ES-I3 (cell line): ENCODE results near the gene MARCHF3.
"Not testable (repeated sequence)": the region's sequence is repeated elsewhere in the genome, so short reads cannot be mapped to it uniquely, and the experiment has no call there.

Experiments
- H3K36me3 ChIP-seq: 2 replicates; pipeline ENCODE4 v1.6.1; 2013; ENCODE audit warnings: mild to moderate bottlenecking, low read length, control low read depth, moderate library complexity; ENCODE audit not compliant: insufficient read depth
- H3K4me1 ChIP-seq: 2 replicates; pipeline ENCODE4 v1.6.1; 2013; ENCODE audit warnings: mild to moderate bottlenecking, control low read depth, low read length; ENCODE audit not compliant: insufficient read depth
- H3K9ac ChIP-seq: 2 replicates; pipeline ENCODE4 v1.6.1; 2013; ENCODE audit warnings: low read depth, mild to moderate bottlenecking, low read length, moderate library complexity
- H3K9me3 ChIP-seq: 2 replicates; pipeline ENCODE4 v1.6.1; 2013; ENCODE audit warnings: mild to moderate bottlenecking, low read length, moderate library complexity; ENCODE audit not compliant: control insufficient read depth, insufficient read depth

The MARCHF3 gene

GRCh38 chr5:126953640-126954039, 76.7 kb downstream of the MARCHF3 start:
- H3K36me3 ChIP-seq, result no peaks in the 10 kb centered on the region
- no peaks in the 10 kb centered on the region; the same call in 1 of the 2 replicates for H3K4me1 ChIP-seq
- no peak overlapping the region for H3K9ac ChIP-seq
- no peaks in the 10 kb centered on the region for H3K9me3 ChIP-seq

GRCh38 chr5:126949475-126949874, 80.9 kb downstream of the MARCHF3 start:
- H3K4me1 ChIP-seq, result peaks cover 8% of the 10 kb centered on the region; the same call in 1 of the 2 replicates
- no peak overlapping the region for H3K9ac ChIP-seq
- H3K36me3 ChIP-seq, result no peaks in the 10 kb centered on the region
- no peaks in the 10 kb centered on the region for H3K9me3 ChIP-seq

GRCh38 chr5:126948453-126948852, 81.9 kb downstream of the MARCHF3 start:
- no peaks in the 10 kb centered on the region for H3K36me3 ChIP-seq
- peaks cover 8% of the 10 kb centered on the region; the same call in 1 of the 2 replicates for H3K4me1 ChIP-seq
- no peaks in the 10 kb centered on the region for H3K9me3 ChIP-seq
- no peak overlapping the region for H3K9ac ChIP-seq

GRCh38 chr5:126948011-126948355, 82.4 kb downstream of the MARCHF3 start:
- Histone ChIP-seq H3K36me3 (no peaks in the 10 kb centered on the region), H3K9ac (no peak overlapping the region), H3K4me1 (peaks cover 8% of the 10 kb centered on the region; the same call in 1 of the 2 replicates), H3K9me3 (no peaks in the 10 kb centered on the region)

GRCh38 chr5:126947146-126948010, 83.0 kb downstream of the MARCHF3 start:
- Histone ChIP-seq H3K36me3 (no peaks in the 10 kb centered on the region), H3K4me1 (peaks cover 8% of the 10 kb centered on the region; the same call in 1 of the 2 replicates), H3K9ac (no peak overlapping the region), H3K9me3 (no peaks in the 10 kb centered on the region)

- not testable (repeated sequence) for H3K9me3 ChIP-seq, H3K36me3 ChIP-seq, H3K9ac ChIP-seq
- peaks cover 17% of the 10 kb centered on the region for H3K4me1 ChIP-seq
Observed at GRCh38 chr5:126942908-126943307, 87.5 kb downstream of the MARCHF3 start.

- peaks cover 9% of the 10 kb centered on the region for H3K4me1 ChIP-seq
- H3K36me3 ChIP-seq, result no peaks in the 10 kb centered on the region
- no peak overlapping the region for H3K9ac ChIP-seq
- no peaks in the 10 kb centered on the region for H3K9me3 ChIP-seq
Observed at GRCh38 chr5:126941403-126941802, 89.0 kb downstream of the MARCHF3 start.

- Histone ChIP-seq H3K9me3 (no peaks in the 10 kb centered on the region), H3K4me1 (peaks cover 9% of the 10 kb centered on the region), H3K36me3 (no peaks in the 10 kb centered on the region), H3K9ac (no peak overlapping the region)
Observed at GRCh38 chr5:126939887-126940286, 90.5 kb downstream of the MARCHF3 start.

GRCh38 chr5:126938466-126938865, 91.9 kb downstream of the MARCHF3 start:
- Histone ChIP-seq H3K36me3 (no peaks in the 10 kb centered on the region), H3K9me3 (no peaks in the 10 kb centered on the region), H3K4me1 (peaks cover 9% of the 10 kb centered on the region), H3K9ac (no peak overlapping the region)

GRCh38 chr5:126937771-126938170, 92.6 kb downstream of the MARCHF3 start:
- H3K36me3 ChIP-seq, result no peaks in the 10 kb centered on the region
- no peaks in the 10 kb centered on the region for H3K9me3 ChIP-seq
- H3K4me1 ChIP-seq, result peaks cover 9% of the 10 kb centered on the region
- no peak overlapping the region for H3K9ac ChIP-seq

- no peaks in the 10 kb centered on the region for H3K9me3 ChIP-seq
- no peak overlapping the region for H3K9ac ChIP-seq
- peaks cover 9% of the 10 kb centered on the region for H3K4me1 ChIP-seq
- no peaks in the 10 kb centered on the region for H3K36me3 ChIP-seq
Observed at GRCh38 chr5:126936775-126937418, 93.5 kb downstream of the MARCHF3 start.

- Histone ChIP-seq H3K36me3 (no peaks in the 10 kb centered on the region), H3K9ac (no peak overlapping the region), H3K4me1 (no peaks in the 10 kb centered on the region; the same call in 1 of the 2 replicates), H3K9me3 (no peaks in the 10 kb centered on the region)
Observed at GRCh38 chr5:126931963-126932660, 98.2 kb downstream of the MARCHF3 start.

GRCh38 chr5:126928041-126928440, 102.3 kb downstream of the MARCHF3 start:
- Histone ChIP-seq H3K4me1 (no peaks in the 10 kb centered on the region; the same call in 1 of the 2 replicates), H3K9me3 (no peaks in the 10 kb centered on the region), H3K36me3 (no peaks in the 10 kb centered on the region; the same call in 1 of the 2 replicates), H3K9ac (no peak overlapping the region)

- Histone ChIP-seq H3K36me3 (no peaks in the 10 kb centered on the region; the same call in 1 of the 2 replicates), H3K4me1 (no peaks in the 10 kb centered on the region; the same call in 1 of the 2 replicates), H3K9ac (no peak overlapping the region), H3K9me3 (no peaks in the 10 kb centered on the region)
Observed at GRCh38 chr5:126927429-126927828, 102.9 kb downstream of the MARCHF3 start.
